NOMO-1 (cell line): Measurements from ENCODE around the gene ZNF777.

Source experiments
- DNase-seq, 2 experiments: peaks; one replicate each; lab custom pipeline; 2025; ENCODE audit not compliant: unreplicated experiment in 2 of 2; lab: John Stamatoyannopoulos, UW

The ZNF777 gene

GRCh38 chr7:149477494-149478443, 16.9 kb upstream of the ZNF777 start:
- DNase-seq, result no peak

GRCh38 chr7:149476791-149477190, 15.9 kb upstream of the ZNF777 start:
- DNase-seq, result no peak

- no peak for DNase-seq
These were observed 14.5 kb upstream of the ZNF777 start for GRCh38 chr7:149475121-149476045.

GRCh38 chr7:149474309-149475120, 13.7 kb upstream of the ZNF777 start:
- DNase-seq, result no peak

- no peak for DNase-seq
These were observed 12.4 kb upstream of the ZNF777 start for GRCh38 chr7:149473251-149473650.

GRCh38 chr7:149471289-149471953, 10.6 kb upstream of the ZNF777 start:
- DNase-seq, result no peak

- DNase-seq, result no peak
These were observed 8.9 kb upstream of the ZNF777 start for GRCh38 chr7:149469806-149470205.

- no peak for DNase-seq
These were observed 7.3 kb upstream of the ZNF777 start for GRCh38 chr7:149468208-149468607.

- no peak for DNase-seq
These were observed 6.5 kb upstream of the ZNF777 start for GRCh38 chr7:149467321-149467859.

- no peak for DNase-seq
These were observed 5.5 kb upstream of the ZNF777 start for GRCh38 chr7:149466364-149466763.

GRCh38 chr7:149463500-149464161, 2.8 kb upstream of the ZNF777 start:
- DNase-seq, result no peak

GRCh38 chr7:149462101-149462520, 1.2 kb upstream of the ZNF777 start:
- DNase-seq, result no peak

- DNase-seq, result no peak
These were observed 1.1 kb downstream of the ZNF777 start for GRCh38 chr7:149459540-149460452.

- DNase-seq, result no peak
These were observed 1.7 kb downstream of the ZNF777 start for GRCh38 chr7:149459201-149459539.

- DNase-seq, result no peak
These were observed 2.6 kb downstream of the ZNF777 start for GRCh38 chr7:149458235-149458634.

- DNase-seq, result no peak
These were observed 3.1 kb downstream of the ZNF777 start for GRCh38 chr7:149457766-149458165.

GRCh38 chr7:149456506-149457421, 4.1 kb downstream of the ZNF777 start:
- no peak for DNase-seq
